Measurements from ENCODE around the gene AARS2.

The AARS2 gene

DNA sequence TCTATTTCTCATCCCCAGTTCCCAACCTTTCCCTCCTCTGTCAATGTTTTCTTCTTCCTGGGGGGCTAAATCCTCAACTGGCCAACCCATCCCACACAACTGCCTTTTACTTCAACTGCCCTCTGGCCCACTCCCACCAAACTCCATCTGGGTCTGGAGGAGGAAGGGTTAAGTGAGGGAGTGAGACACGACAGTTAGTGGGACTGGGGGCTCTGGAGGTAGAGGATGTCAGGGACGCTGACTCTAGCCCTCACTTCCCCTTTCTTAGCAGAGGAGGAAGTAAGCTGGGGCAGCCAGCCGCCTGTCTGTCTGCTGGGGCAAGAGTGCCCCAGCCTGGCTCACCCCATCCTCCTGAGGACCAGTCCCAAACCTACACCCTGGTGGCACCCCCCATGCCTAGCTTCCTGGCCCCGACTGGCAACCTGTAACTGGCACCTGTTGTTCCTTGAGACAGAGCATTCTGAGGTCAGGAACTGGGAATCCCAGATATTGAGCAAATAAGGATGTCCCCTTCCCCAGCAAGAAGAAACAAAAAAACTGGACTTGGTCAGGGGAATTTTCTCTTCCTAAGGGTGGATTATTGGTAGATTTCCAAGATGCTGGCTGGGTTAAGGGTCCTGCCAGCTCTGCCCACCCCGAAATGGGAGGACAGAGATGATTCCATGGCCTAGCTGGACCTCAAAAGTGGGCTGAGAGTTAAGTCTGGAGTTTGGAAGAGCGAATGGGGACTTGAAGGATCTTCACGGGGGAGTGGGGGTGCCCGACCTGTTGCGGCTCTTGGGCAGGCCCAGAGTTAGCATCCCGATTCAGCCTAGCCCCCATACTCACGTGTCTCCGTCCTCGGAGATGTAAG is 48.8 kb downstream of the AARS2 start:
- Histone ChIP-seq H3K36me3 (ENCODE audit: control insufficient read depth, insufficient read depth, low read length) (no peaks in the 10 kb centered on the region), H3K27ac (ENCODE audit: low read length) (no peak overlapping the region), H3K27me3 (ENCODE audit: control insufficient read depth, insufficient read depth, low read length) (no peaks in the 10 kb centered on the region), H3K4me1 (ENCODE audit: control insufficient read depth, insufficient read depth, low read length) (peaks cover 12% of the 10 kb centered on the region; the same call in 1 of the 2 replicates), H3K4me3 (ENCODE audit: low read length) (peak overlapping the region; percentile 68; the same call in 1 of the 2 replicates), H3K9me3 (ENCODE audit: control insufficient read depth, insufficient read depth, low read length) (no peaks in the 10 kb centered on the region)
- WGBS (ENCODE audit: insufficient coverage, insufficient read length): no CpG with 5 or more reads among the region's 13 CpGs
- DNase-seq (ENCODE audit: low read depth, low spot score): no peak

DNA sequence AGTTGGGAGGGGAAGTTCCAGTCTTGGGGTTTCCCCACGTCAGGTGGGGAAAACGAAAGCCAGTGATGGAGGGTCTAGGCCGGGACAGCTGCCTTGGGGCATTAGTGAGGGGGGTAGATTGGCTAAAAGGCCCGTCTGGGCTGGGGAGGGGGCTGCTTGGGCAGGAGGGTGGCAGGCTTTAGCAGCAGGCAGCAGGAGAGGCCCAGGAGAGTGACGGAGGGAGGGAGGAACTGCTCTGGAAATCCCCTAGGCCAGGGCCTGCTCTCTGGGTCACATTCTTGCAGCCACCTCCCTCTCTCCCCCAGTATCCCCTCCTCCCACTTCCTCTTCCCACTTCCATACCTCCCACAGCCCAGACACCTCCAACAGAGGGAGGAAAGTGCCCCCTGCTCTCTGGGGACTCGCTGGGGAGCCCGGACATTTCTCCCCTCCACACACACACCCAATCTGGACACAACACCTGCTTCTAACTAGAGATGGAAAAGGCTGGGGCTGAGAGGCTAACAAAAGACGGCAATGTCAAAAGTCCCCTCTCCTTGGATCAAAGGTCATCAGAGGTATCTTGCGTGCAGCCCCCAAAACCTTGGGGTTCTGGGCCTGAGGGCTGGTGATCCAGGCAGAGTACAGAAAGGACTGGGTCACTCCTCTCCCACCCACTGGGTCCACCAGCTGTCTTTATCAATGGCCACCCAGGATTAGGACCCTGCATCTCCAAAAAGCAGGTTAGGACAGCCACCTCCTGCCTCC is 49.6 kb downstream of the AARS2 start:
- H3K4me3 ChIP-seq (ENCODE audit: low read length): no peak overlapping the region
- WGBS (ENCODE audit: insufficient coverage, insufficient read length): no CpG with 5 or more reads among the region's 9 CpGs
- peaks cover 11% of the 10 kb centered on the region; the same call in 1 of the 2 replicates for H3K4me1 ChIP-seq (ENCODE audit: control insufficient read depth, insufficient read depth, low read length)
- no peak overlapping the region for H3K27ac ChIP-seq (ENCODE audit: low read length)
- H3K27me3 ChIP-seq (ENCODE audit: control insufficient read depth, insufficient read depth, low read length): no peaks in the 10 kb centered on the region
- H3K9me3 ChIP-seq (ENCODE audit: control insufficient read depth, insufficient read depth, low read length): no peaks in the 10 kb centered on the region
- no peak for DNase-seq (ENCODE audit: low read depth, low spot score)
- no peaks in the 10 kb centered on the region for H3K36me3 ChIP-seq (ENCODE audit: control insufficient read depth, insufficient read depth, low read length)

DNA sequence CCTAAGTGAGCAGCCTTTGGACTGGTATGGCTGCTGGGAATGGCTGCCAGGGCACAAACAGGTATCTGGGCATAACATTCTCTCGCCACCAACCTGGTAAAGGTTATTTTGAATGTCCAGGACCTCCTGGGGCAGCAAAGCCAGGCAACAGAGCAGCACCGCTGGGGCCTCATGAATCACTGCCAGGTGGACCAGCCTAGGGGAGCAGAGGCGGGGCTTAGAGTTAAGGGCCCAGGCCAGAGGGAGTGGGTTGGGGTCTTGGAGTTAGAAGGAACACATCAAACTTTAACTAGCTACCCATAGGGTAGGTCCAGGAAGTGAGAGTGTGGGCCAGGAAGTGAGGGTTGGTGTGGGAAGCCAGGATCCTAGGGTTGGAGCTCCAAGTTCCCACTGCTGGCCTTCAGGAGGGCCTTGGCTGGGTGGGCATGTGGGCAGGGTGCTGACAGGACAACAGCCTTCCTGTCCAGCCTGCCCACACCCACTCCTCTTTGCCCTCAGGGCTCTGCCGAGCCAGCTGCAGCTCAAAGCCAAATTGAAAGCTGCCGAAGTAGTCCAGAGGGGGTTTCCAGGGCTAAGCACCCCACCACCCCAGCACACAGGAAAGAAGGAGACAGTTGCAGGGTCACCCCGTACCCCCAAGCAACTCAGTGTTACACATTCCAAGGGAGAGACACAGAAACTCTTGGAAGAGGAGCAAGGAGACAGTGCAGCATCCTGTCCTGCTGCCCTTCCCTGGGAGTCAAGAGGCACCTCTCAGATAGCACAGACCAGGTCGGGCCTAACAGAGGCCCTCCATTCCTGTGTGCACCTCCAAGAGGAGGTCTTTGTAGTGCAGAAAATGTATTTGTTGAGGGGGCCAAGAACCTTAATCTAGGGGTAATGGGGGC is 50.4 kb downstream of the AARS2 start:
- no peak overlapping the region for H3K4me3 ChIP-seq (ENCODE audit: low read length)
- no CpG with 5 or more reads among the region's 7 CpGs for WGBS (ENCODE audit: insufficient coverage, insufficient read length)
- DNase-seq (ENCODE audit: low read depth, low spot score): no peak
- H3K9me3 ChIP-seq (ENCODE audit: control insufficient read depth, insufficient read depth, low read length): no peaks in the 10 kb centered on the region
- H3K27ac ChIP-seq (ENCODE audit: low read length): no peak overlapping the region
- peaks cover 8% of the 10 kb centered on the region; the same call in 1 of the 2 replicates for H3K4me1 ChIP-seq (ENCODE audit: control insufficient read depth, insufficient read depth, low read length)
- H3K27me3 ChIP-seq (ENCODE audit: control insufficient read depth, insufficient read depth, low read length): no peaks in the 10 kb centered on the region
- no peaks in the 10 kb centered on the region for H3K36me3 ChIP-seq (ENCODE audit: control insufficient read depth, insufficient read depth, low read length)

DNA sequence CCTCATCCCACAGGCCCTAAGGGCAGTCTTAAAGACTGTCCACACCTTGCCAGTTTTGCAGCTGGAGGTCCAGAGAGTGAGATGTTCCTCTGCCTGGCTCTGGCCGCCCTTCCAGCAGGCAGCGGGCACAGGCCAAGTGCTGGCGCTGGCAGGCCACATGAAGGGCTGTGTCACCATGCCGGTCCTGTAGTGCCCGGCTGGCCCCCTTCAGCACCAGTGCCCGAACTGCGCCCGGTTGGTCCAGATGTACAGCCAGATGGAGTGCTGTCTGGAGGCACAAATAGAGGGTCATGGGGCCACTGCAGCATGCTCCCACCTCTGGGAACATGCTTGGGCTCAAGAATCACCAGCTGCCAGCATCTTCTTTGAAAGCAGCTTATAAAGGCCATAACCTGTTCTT is 51.6 kb downstream of the AARS2 start:
- no CpG with 5 or more reads among the region's 8 CpGs for WGBS (ENCODE audit: insufficient coverage, insufficient read length)
- Histone ChIP-seq H3K9me3 (ENCODE audit: control insufficient read depth, insufficient read depth, low read length) (no peaks in the 10 kb centered on the region), H3K4me3 (ENCODE audit: low read length) (no peak overlapping the region), H3K4me1 (ENCODE audit: control insufficient read depth, insufficient read depth, low read length) (peaks cover 8% of the 10 kb centered on the region; the same call in 1 of the 2 replicates), H3K27ac (ENCODE audit: low read length) (no peak overlapping the region), H3K27me3 (ENCODE audit: control insufficient read depth, insufficient read depth, low read length) (no peaks in the 10 kb centered on the region), H3K36me3 (ENCODE audit: control insufficient read depth, insufficient read depth, low read length) (no peaks in the 10 kb centered on the region)
- no peak for DNase-seq (ENCODE audit: low read depth, low spot score)

DNA sequence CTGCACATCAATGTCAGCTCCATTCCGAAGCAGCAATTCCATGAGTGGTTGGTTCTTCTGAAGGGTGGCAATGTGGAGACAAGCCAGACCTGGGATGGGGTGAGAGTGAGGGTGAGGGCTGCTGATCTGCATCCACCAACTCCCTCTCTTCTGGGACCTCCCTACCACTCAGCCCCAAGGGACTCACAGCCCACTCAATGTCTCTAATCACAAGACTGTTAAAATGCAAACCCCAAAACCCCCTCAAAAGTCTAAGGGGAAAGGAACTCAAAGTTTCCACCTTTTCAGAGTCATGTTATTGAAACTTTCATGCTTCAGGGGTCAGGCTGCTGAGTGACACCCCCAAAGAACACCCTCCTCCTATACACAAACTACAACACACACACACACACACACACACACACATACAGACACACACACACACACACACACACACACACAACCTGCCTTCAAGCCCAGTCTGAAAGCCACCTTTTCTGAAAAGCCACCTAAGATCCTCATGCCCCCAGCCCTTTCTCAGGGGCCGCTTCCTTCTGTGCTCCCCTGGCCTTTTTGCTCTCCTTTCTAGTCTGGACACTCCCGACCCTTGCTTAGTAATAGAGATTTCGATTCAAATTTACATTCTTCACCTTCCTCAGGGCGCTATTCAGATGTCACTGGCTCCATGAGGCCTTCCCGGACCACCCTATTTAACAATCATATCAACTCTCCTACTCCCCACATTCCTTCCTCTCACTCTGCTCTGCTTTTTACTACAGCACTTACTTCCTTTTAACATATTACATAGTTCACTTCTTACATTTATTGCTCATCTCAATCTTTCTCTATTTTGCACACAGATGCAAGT is 52.5 kb downstream of the AARS2 start:
- WGBS (ENCODE audit: insufficient coverage, insufficient read length): no CpG with 5 or more reads among the region's 6 CpGs
- Histone ChIP-seq H3K36me3 (ENCODE audit: control insufficient read depth, insufficient read depth, low read length) (no peaks in the 10 kb centered on the region), H3K9me3 (ENCODE audit: control insufficient read depth, insufficient read depth, low read length) (no peaks in the 10 kb centered on the region)

DNA sequence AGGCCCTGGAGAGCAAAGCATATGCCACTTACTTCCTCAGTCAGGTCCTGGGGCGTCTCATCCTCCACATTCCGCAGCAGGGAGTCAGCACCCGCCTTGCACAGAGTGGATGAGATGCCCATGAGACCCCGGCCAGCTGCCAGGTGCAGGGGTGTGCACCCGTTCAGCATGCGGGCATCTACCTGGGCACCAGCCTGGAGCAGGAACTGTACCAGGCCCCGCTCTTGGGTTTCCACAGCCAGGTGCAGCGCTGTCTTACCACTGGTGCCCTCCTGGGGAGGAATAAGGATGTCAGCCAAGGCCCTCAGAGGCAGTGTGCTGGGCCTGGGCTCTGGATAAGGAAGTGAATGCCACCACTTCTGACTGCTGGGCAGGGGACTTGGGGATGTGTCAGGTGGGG is 53.1 kb downstream of the AARS2 start:
- no peak for DNase-seq (ENCODE audit: low read depth, low spot score)
- Histone ChIP-seq H3K36me3 (ENCODE audit: control insufficient read depth, insufficient read depth, low read length) (peaks cover 3% of the 10 kb centered on the region), H3K27ac (ENCODE audit: low read length) (no peak overlapping the region), H3K4me3 (ENCODE audit: low read length) (no peak overlapping the region), H3K9me3 (ENCODE audit: control insufficient read depth, insufficient read depth, low read length) (no peaks in the 10 kb centered on the region), H3K4me1 (ENCODE audit: control insufficient read depth, insufficient read depth, low read length) (peaks cover 8% of the 10 kb centered on the region; the same call in 1 of the 2 replicates), H3K27me3 (ENCODE audit: control insufficient read depth, insufficient read depth, low read length) (no peaks in the 10 kb centered on the region)
- no CpG with 5 or more reads among the region's 8 CpGs for WGBS (ENCODE audit: insufficient coverage, insufficient read length)

More for the DNA sequence above, 52.5 kb downstream of the AARS2 start:
- H3K27me3 ChIP-seq (ENCODE audit: control insufficient read depth, insufficient read depth, low read length): no peaks in the 10 kb centered on the region
- DNase-seq (ENCODE audit: low read depth, low spot score): no peak
- H3K4me1 ChIP-seq (ENCODE audit: control insufficient read depth, insufficient read depth, low read length): peaks cover 8% of the 10 kb centered on the region; the same call in 1 of the 2 replicates
- H3K27ac ChIP-seq (ENCODE audit: low read length): no peak overlapping the region
- no peak overlapping the region for H3K4me3 ChIP-seq (ENCODE audit: low read length)

DNA sequence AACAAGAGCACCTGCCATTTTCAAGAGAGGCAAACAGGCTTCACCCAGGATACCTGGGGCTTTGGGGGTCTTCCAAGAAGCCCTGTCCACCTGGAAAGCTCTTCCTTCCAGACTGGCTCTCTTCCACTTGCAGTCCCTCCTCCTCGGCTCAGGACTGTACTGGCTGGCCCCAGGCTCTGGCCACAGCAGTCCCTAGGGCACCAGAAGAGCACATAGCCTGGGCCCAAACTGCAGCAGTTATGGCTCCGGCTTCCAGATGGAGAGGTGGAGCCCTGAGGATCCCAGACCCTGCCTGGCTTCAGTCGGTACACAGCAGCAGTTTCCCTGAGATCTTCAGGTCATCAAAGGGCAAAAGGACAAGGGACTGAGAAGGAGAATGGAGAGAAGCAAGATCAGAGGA is 54.2 kb downstream of the AARS2 start:
- H3K4me1 ChIP-seq (ENCODE audit: control insufficient read depth, insufficient read depth, low read length): peaks cover 6% of the 10 kb centered on the region; the same call in 1 of the 2 replicates
- peaks cover 13% of the 10 kb centered on the region for H3K36me3 ChIP-seq (ENCODE audit: control insufficient read depth, insufficient read depth, low read length)
- H3K9me3 ChIP-seq (ENCODE audit: control insufficient read depth, insufficient read depth, low read length): no peaks in the 10 kb centered on the region
- DNase-seq (ENCODE audit: low read depth, low spot score): no peak
- H3K4me3 ChIP-seq (ENCODE audit: low read length): no peak overlapping the region
- H3K27ac ChIP-seq (ENCODE audit: low read length): no peak overlapping the region
- WGBS (ENCODE audit: insufficient coverage, insufficient read length): no CpG with 5 or more reads among the region's 3 CpGs
- no peaks in the 10 kb centered on the region for H3K27me3 ChIP-seq (ENCODE audit: control insufficient read depth, insufficient read depth, low read length)

DNA sequence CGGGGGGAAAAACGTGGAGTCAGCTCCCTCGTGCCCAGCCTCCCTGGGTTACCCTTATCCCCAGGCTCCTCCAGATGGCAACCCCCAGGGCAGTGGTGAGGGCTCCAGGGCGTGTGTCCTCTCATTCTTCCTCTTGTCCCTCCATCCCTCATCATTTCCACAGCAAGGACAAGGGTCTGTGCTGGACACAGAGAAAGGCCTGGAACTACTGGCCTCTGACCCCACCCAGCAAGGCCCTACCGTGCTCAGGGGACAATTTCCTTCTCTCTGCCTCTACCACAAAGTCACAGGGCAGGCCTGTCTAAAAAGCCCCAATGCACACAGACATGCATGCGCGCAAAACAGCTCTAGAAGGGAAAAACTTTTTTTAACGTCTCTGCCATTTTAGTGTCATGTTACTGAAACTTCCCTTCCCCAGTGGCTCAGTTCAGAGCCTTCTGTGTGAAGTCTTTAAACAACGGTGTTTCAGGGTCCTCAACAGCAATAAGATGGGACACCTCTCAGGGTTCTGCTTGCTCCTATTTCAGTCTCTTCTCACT is 54.8 kb downstream of the AARS2 start:
- no peak overlapping the region for H3K4me3 ChIP-seq (ENCODE audit: low read length)
- H3K27ac ChIP-seq (ENCODE audit: low read length): no peak overlapping the region
- H3K9me3 ChIP-seq (ENCODE audit: control insufficient read depth, insufficient read depth, low read length): no peaks in the 10 kb centered on the region
- H3K27me3 ChIP-seq (ENCODE audit: control insufficient read depth, insufficient read depth, low read length): no peaks in the 10 kb centered on the region
- DNase-seq (ENCODE audit: low read depth, low spot score): no peak
- no CpG with 5 or more reads among the region's 9 CpGs for WGBS (ENCODE audit: insufficient coverage, insufficient read length)
- peaks cover 18% of the 10 kb centered on the region for H3K36me3 ChIP-seq (ENCODE audit: control insufficient read depth, insufficient read depth, low read length)
- H3K4me1 ChIP-seq (ENCODE audit: control insufficient read depth, insufficient read depth, low read length): 0 out of 2 replicates have a peak, but pooled peaks cover 2% of the 10 kb centered on the region

DNA sequence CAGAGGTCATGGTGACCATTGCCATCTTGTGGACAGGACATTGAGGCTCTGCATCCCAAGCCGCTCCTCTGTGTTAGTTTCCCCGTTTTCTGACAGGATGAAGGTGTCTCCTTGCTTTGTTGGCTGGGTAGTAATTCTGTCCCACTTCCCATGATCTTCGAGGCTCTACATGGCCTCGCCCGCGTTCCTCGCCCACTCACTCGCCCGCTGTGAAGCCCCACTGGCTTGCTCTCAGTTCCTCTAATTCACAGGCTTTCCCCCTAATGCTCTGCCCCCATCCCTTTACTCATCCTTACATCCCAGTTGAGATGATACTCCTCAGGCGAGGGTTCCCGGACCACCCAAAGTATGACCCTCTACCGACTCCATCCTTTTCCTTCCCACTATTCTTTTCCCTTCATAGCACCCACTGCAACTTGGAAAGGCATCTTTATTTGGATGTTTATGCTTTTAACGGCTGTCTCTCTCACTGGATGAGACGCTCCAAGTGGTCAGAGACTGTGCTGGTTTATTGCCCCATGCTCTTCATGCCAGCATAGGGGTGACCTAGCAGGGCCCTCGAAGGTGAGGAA is 55.3 kb downstream of the AARS2 start:
- DNase-seq (ENCODE audit: low read depth, low spot score): no peak
- no peaks in the 10 kb centered on the region for H3K27me3 ChIP-seq (ENCODE audit: control insufficient read depth, insufficient read depth, low read length)
- WGBS (ENCODE audit: insufficient coverage, insufficient read length): no CpG with 5 or more reads among the region's 15 CpGs
- H3K9me3 ChIP-seq (ENCODE audit: control insufficient read depth, insufficient read depth, low read length): no peaks in the 10 kb centered on the region
- H3K4me1 ChIP-seq (ENCODE audit: control insufficient read depth, insufficient read depth, low read length): no peaks in the 10 kb centered on the region
- no peak overlapping the region for H3K27ac ChIP-seq (ENCODE audit: low read length)
- peak overlapping the region; percentile 70; the same call in 1 of the 2 replicates for H3K4me3 ChIP-seq (ENCODE audit: low read length)
- peaks cover 23% of the 10 kb centered on the region for H3K36me3 ChIP-seq (ENCODE audit: control insufficient read depth, insufficient read depth, low read length)

Measured in iPS DF 6.9 (cell line).